Measurements from ENCODE around the gene SLBP. TPM values are rescaled to one million over a fixed set of nuclear protein-coding genes. Genes with fewer than 3 reads are reported as not detected.

Gene SLBP
- total RNA-seq, 1 donor from 2014 or later, result 14.3 TPM

GRCh38 chr4:1750381-1751154 lies 38.4 kb upstream of the SLBP start:
- DNase-seq, result no peak
- ATAC-seq, result no peak
- intact Hi-C loops (cut with micrococcal nuclease), result no loop called here

GRCh38 chr4:1749826-1750225 lies 37.7 kb upstream of the SLBP start:
- ATAC-seq, result no peak
- intact Hi-C loops (cut with micrococcal nuclease), result loop anchor here (10.0 kb wide), 1 partner anchor 65 kb away; no protein-coding TSS in a partner anchor
- no peak for DNase-seq

- intact Hi-C loops (cut with micrococcal nuclease), result loop anchor here (10.0 kb wide), 1 partner anchor 65 kb away; no protein-coding TSS in a partner anchor
- ATAC-seq (no peak), DNase-seq (no peak)
Measured at GRCh38 chr4:1749370-1749769, 37.3 kb upstream of the SLBP start.

- ATAC-seq (peak; percentile 49), DNase-seq (peak; percentile 82)
- intact Hi-C loops (cut with micrococcal nuclease), result loop anchor here (10.0 kb wide), 1 partner anchor 66 kb away; no protein-coding TSS in a partner anchor
Measured at GRCh38 chr4:1748465-1748995, 36.4 kb upstream of the SLBP start.

- intact Hi-C loops (cut with micrococcal nuclease), result loop anchor here (10.0 kb wide), 1 partner anchor 67 kb away; no protein-coding TSS in a partner anchor
- ATAC-seq, result no peak
- DNase-seq, result no peak
Measured at GRCh38 chr4:1747603-1747967, 35.5 kb upstream of the SLBP start.

GRCh38 chr4:1746919-1747602 lies 34.9 kb upstream of the SLBP start:
- DNase-seq, result no peak
- intact Hi-C loops (cut with micrococcal nuclease), result loop anchor here (10.0 kb wide), 1 partner anchor 68 kb away; no protein-coding TSS in a partner anchor
- no peak for ATAC-seq

GRCh38 chr4:1746265-1746691 lies 34.2 kb upstream of the SLBP start:
- intact Hi-C loops (cut with micrococcal nuclease), result loop anchor here (10.0 kb wide), 1 partner anchor 69 kb away; no protein-coding TSS in a partner anchor
- ATAC-seq, result peak; percentile 75
- peak; percentile 84 for DNase-seq

- ATAC-seq (no peak), DNase-seq (no peak)
- intact Hi-C loops (cut with micrococcal nuclease), result loop anchor here (10.0 kb wide), 1 partner anchor 69 kb away; no protein-coding TSS in a partner anchor
Measured at GRCh38 chr4:1745697-1746096, 33.6 kb upstream of the SLBP start.

GRCh38 chr4:1745165-1745564 lies 33.0 kb upstream of the SLBP start:
- DNase-seq (no peak), ATAC-seq (no peak)
- intact Hi-C loops (cut with micrococcal nuclease), result loop anchor here (10.0 kb wide), 1 partner anchor 70 kb away; no protein-coding TSS in a partner anchor

- intact Hi-C loops (cut with micrococcal nuclease), result loop anchor here (10.0 kb wide), 1 partner anchor 70 kb away; no protein-coding TSS in a partner anchor
- ATAC-seq (no peak), DNase-seq (no peak)
Measured at GRCh38 chr4:1744552-1744951, 32.4 kb upstream of the SLBP start.

- no peak for DNase-seq
- ATAC-seq, result no peak
- intact Hi-C loops (cut with micrococcal nuclease), result loop anchor here (10.0 kb wide), 1 partner anchor 71 kb away; no protein-coding TSS in a partner anchor
Measured at GRCh38 chr4:1743975-1744374, 31.9 kb upstream of the SLBP start.

GRCh38 chr4:1743551-1743950 lies 31.4 kb upstream of the SLBP start:
- DNase-seq (no peak), ATAC-seq (no peak)
- intact Hi-C loops (cut with micrococcal nuclease), result loop anchor here (10.0 kb wide), 1 partner anchor 71 kb away; no protein-coding TSS in a partner anchor

GRCh38 chr4:1741208-1741607 lies 29.1 kb upstream of the SLBP start:
- ATAC-seq (no peak), DNase-seq (no peak)
- intact Hi-C loops (cut with micrococcal nuclease), result loop anchor here (10.0 kb wide), 1 partner anchor 74 kb away; no protein-coding TSS in a partner anchor

GRCh38 chr4:1740021-1740545 lies 28.0 kb upstream of the SLBP start:
- no peak for DNase-seq
- ATAC-seq, result no peak
- intact Hi-C loops (cut with micrococcal nuclease), result loop anchor here (10.0 kb wide), 1 partner anchor 75 kb away; no protein-coding TSS in a partner anchor

- intact Hi-C loops (cut with micrococcal nuclease), result no loop called here
- no peak for DNase-seq
- no peak for ATAC-seq
Measured at GRCh38 chr4:1739358-1739757, 27.2 kb upstream of the SLBP start.

GRCh38 chr4:1738410-1738809 lies 26.3 kb upstream of the SLBP start:
- intact Hi-C loops (cut with micrococcal nuclease), result no loop called here
- DNase-seq (no peak), ATAC-seq (no peak)

- intact Hi-C loops (cut with micrococcal nuclease), result no loop called here
- ATAC-seq, result no peak
- no peak for DNase-seq
Measured at GRCh38 chr4:1737666-1738065, 25.5 kb upstream of the SLBP start.

GRCh38 chr4:1736812-1737211 lies 24.7 kb upstream of the SLBP start:
- no peak for DNase-seq
- ATAC-seq, result no peak
- intact Hi-C loops (cut with micrococcal nuclease), result no loop called here

- intact Hi-C loops (cut with micrococcal nuclease), result no loop called here
- ATAC-seq (no peak), DNase-seq (no peak)
Measured at GRCh38 chr4:1735215-1735614, 23.1 kb upstream of the SLBP start.
